HG03066 (cell line): ENCODE data around the gene PMFBP1.
A peak's percentile ranks its signal among the peaks of the same experiment; 100 is the strongest.
"Not testable (repeated sequence)": the region's sequence is repeated elsewhere in the genome, so short reads cannot be mapped to it uniquely, and the experiment has no call there.

Source experiments
- ATAC-seq: cut with Tn5 transposase; IDR thresholded peaks from one replicate; pipeline ENCODE4 v1.9.1; 2021; ENCODE audit warnings: low read depth; ENCODE audit not compliant: unreplicated experiment

PMFBP1 gene

DNA sequence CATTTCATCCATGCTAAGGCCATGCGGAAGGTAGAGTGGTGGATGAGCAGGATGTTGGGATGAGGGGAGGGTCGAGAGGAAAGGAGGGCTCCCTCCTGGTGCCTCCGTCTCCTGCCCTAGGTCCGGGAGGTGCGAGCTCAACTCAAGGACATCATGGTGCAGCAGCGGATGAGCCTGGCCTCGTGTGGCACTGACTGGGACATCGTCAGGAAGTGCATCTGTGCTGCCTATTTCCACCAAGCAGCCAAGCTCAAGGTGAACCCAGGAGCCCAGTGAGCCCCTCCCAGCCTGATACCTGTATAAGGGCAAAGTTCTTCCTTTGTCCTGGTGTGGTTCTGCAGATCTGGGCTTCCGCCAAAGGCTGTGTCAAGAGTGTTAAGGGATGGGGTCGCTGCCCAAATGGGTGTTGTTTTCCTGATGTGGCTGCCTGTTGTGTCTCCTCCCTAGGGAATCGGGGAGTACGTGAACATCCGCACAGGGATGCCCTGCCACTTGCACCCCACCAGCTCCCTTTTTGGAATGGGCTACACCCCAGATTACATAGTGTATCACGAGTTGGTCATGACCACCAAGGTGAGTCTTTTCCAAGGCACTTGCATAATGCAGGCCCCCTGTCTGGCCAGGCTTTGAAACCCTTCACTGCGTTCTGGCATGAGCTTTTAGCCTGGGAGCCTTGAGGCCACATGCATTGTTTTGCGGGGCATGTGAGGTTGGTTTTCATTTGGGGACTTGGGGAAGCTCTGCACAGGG lies 63.4 kb downstream of the PMFBP1 start:
- no peak for ATAC-seq

GRCh38 chr16:72107371-72107770 lies 64.6 kb downstream of the PMFBP1 start:
- ATAC-seq, result no peak

DNA sequence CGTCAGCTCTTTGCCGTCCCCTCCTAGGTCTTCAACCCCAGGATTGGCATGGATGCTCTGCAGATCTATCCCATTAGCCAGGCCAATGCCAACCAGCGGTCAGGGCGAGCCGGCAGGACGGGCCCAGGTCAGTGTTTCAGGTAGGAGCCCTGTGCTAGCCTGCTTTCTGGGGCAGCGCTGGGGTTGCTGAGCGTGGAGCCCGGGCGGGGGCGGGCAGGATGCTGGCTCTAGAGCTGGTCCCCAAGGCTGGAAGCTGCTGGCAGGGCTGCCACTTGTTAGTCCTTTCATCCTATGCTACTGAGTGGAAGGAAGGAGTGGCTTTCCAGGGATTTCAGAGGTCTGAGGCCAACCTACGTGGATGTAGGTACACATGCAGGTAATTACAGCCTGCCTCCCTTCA lies 66.0 kb downstream of the PMFBP1 start:
- ATAC-seq, result no peak

DNA sequence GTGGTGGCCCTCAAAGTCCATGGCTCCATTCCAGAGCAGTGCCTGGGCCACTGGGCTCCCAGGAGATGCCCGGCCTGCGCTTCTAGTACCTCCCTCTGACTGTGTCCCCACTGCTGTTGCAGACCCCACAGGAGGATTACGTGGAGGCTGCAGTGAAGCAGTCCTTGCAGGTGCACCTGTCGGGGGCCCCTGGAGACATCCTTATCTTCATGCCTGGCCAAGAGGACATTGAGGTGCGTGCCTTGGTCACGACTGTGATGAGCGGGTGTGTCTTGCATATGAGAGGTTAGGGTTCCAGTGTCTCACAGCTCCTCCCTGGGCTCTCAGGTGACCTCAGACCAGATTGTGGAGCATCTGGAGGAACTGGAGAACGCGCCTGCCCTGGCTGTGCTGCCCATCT lies 67.0 kb downstream of the PMFBP1 start:
- no peak for ATAC-seq

- ATAC-seq, result no peak
Measured at GRCh38 chr16:72101195-72101594, 70.8 kb downstream of the PMFBP1 start.

DNA sequence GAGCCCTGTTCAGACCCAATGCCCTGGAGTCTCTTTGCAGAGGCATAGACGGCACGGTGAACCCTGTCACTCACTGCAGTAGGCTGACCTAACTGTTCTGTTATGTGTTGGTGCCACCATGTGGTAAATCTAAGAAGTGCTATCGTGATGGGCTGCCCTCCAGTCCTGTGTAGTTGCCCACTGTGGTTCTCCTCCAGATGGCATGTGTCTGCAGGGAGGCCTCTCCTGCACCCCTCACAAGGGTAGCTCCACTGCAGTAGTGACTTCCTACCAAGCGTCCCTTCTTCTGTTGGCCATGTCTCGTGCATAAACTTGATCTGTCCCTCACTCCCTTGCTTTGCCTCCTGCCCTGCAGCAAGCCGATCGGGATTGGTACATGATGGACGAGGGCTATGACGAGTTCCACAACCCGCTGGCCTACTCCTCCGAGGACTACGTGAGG lies 72.6 kb downstream of the PMFBP1 start:
- ATAC-seq, result peak; percentile 66

- no peak for ATAC-seq
Measured at GRCh38 chr16:72098936-72099335, 73.0 kb downstream of the PMFBP1 start.

GRCh38 chr16:72094266-72094610 lies 77.7 kb downstream of the PMFBP1 start:
- ATAC-seq, result no peak

DNA sequence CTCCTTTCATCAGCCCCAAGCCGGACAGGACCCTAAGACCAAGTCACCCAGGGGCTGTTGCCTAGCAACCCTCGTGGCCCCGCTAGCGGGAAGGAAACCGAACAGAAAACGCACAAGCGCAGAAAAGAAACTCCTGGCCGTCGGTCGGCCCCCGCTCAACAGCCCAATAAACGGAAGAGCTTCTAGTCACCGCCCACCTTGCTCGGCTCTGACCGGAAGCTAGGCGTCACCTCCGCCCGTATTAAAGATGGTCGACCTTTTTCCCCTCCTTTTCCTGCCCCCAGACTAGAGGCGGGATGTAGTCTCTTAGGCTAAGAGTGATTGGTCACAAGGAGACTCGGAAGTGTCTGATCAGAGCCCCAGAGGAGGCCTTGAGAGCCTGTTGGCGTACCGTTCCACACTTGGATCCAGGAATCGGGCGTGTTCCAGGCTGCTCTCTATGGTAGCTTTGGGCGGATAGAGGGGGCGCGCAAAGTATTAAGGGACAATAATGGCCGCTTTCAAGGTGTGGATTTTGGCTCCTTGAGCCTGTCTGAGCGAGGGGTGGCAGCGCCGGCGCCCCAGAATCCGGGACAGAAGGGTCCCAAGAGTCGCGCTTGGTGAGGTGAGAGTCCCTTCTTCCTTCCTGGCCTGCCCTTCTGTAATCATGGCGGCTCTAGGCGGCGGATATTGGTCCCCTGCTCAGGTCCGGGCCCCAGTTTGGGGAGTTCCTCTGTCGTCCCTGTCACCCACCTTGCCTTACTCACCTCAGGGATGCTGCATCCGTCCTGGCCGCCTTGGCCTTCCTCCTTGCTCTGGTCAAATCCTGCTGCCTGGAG lies 78.3 kb downstream of the PMFBP1 start, which contains the start of the genes DHX38 and TXNL4B:
TSS of gene DHX38 (plus strand) at position 400 of the 818 bp plus-strand sequence. CDS start 2,311 bp downstream, outside the sequence.
TSS of gene TXNL4B (minus strand) at position 173 of the 818 bp plus-strand sequence. CDS start 2,871 bp downstream, outside the sequence.
- ATAC-seq, result peak; percentile 98

DNA sequence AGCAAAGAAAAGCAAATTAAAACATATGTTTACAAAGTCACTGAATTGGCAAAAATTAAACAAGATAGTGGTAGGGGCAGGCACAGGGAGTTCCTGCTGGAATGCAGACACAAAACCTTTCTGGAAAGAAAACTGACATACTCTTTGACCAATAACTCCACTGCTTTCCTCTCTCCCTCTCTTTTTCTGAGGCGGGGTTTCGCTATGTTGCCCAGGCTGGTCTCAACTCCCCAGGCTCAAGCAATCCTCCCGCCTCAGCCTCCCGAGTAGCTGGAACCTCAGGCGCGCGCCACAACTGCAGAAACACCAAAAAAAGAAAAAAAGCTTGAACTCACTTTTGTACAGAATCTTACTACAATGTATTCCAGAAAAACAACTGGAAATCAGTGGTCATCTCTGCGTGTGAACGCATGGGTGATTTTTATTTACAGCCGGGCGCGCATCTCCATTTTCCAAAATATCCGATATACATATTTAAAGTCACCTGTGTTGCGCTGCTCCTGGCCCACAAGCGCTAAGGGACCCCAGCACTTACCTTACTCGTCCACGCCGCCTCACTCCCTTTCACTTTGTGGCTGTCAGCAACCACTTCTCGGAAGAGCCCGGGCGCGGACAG lies 79.0 kb downstream of the PMFBP1 start:
- ATAC-seq, result no peak

DNA sequence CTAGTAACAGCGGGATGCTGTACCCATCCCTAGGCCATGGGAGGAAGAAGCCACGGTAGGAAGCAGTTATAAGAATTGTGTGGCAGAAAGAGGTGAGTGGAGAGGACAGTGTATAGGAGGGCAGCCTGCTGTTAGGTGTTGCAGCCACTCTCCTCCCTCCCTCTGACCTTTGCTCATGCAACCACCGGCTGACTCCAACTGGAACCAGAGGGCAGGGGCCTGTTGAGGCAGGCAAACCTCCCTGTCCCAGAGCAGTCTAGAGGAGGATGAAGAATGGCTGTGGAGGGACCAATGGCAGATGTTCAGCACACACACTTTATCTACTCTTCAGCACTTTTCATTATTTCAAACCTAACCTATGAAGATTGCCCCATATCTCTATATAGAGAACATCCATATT lies 80.7 kb downstream of the PMFBP1 start:
- ATAC-seq, result no peak

- no peak for ATAC-seq
Measured at GRCh38 chr16:72085002-72085401, 87.0 kb downstream of the PMFBP1 start.

DNA sequence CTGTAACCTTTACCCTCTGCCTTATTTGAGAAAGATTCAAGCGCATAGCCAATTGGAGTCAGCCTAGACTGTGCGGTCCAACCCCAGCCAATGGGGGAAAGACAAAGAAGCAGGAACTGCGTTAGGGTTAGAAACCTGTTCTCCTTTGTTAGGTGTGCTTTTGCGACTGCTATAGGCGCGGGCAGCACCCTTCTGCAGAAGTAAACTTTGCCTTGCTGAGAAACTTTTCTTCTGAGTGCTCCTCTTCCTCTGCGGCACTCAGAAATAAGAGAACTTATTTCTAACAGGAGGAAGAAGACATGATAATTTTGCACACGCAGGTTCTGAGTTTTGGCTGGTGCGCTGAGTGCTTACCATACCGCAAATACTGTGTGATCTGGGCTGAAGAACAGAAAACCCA lies 87.5 kb downstream of the PMFBP1 start:
- ATAC-seq, result no peak

DNA sequence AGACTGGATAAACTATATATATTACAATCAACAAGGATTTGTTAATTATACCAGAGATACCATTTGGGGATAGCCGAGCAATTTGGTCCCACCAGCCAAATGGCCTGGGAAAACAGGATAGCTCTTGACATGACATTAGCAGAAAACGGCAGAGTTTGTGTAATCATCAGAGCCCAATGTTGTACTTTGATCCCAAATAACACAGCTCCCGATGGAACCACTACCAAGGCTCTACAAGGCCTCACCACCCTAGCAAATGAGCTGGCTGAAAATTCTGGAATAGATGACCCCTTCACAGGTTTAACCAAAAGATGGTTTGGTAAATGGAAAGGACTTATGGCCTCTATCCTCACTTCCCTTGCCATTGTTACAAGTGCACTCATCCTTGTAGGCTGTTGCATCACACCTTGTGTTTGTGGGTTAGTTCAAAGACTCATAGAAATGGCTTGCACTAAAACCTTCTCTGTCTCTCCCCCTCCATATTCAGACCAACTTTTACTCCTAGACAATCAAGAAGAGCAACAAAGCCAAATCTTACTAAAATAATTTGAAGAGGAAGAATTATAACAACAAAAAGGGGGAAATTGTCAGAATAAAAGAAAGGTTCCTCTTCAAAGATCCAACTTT lies 88.1 kb downstream of the PMFBP1 start:
- no peak for ATAC-seq

DNA sequence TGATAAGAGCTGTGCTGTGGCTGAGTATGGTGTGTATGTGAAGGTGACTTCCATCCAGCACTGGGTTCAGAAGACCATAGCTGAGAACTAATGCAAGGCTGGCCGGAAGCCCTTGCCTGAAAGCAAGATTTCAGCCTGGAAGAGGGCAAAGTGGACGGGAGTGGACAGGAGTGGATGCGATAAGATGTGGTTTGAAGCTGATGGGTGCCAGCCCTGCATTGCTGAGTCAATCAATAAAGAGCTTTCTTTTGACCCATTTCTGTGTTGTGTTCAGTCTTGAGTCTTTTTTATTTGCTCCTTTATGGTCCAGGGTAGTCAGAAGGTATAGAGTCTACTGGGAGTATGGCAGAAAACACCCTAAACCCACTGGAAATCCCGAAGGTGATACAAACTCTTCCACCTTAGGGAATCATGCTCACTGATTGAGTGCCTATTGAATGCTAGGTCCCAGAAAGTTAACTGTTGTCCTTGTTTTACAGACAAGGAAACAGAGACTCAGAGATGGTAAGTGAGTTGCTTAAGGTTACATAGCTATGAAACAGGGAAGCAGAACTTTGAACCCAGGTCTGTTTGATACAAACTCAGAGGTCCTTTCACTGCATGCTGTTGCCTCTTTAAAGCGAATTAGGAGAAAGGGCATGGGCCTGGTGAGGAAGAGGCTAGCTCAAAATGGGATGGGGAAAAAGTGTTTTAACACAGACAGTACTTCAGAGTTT lies 94.8 kb downstream of the PMFBP1 start:
- ATAC-seq, result not testable (repeated sequence)

GRCh38 chr16:72075067-72075466 lies 96.9 kb downstream of the PMFBP1 start:
- ATAC-seq, result not testable (repeated sequence)

DNA sequence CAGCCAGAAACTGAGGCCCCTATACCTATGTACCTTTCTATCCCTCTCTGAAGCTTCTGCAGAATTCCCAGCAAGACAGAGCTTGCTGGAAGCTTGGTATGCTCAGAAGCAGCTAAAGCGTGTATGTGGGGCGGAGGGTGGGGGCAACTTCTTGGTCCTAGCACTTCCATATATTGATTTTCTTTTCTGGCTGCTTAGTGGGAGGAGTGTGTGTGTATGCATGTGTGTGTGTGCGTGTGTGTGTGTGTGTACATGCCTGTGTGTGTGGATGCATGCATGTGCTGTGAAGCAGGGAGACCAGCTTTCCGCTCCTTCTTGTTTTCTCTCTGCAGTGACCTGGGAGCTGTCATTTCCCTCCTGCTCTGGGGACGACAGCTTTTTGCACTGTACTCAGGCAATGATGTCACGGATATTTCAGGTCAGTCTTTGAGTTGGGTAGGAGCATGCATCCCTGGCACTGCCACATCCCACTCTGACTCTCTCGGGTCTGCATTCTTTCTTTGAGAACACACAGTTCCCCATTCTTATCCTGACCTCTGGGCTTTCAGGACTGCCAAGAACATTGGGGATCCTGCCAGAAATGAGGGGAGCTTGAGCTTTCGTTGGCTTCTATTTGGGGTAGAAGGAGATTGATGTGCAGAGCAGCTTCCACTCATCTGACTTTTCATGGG lies 98.3 kb downstream of the PMFBP1 start:
- no peak for ATAC-seq

DNA sequence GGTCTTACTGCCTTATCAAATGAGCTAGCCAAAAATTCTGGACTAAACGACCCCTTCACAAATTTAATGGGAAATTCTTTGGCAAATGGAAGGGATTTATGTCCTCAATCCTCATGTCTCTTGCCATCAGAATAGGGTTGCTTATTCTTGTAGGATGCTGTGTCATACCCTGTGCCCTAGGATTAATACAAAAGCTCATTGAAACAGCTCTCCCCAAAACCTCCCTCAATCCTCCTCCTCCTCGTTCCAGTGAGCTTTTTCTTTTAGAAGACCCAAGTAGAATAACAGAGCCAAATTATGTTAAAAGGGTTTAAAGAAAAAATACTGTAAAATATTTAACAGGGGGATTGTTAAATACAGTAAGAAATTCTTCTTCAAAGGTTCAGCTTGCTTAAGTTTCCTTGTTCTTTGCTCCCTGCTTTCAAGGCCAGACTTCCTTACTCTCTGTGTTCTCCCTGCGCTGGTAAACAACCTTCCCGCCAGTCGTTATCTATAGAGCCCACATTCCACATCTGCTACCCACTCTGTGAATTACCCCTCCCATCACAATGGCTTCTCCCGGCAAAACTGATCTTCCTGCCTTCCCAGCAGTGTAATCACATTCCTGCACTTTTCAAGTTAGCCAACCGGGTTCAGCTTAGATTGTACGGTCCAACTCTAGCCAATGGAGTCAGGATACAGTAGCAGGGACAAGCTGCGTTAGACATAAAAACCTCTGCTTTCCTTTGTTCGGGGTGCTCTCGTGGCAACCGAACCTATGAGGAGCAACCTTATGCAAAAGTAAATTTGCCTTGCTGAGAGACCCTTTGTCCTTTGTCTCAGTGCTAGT lies 99.2 kb downstream of the PMFBP1 start:
- no peak for ATAC-seq
